ENCODE measurements around the gene PLXNA1. TPM values are rescaled to one million over a fixed set of nuclear protein-coding genes. Genes with fewer than 3 reads are reported as not detected.

Gene PLXNA1
- total RNA-seq, 4 donors from 2014 or later, result 13.2 to 23.9 (median 18.7) TPM

DNA sequence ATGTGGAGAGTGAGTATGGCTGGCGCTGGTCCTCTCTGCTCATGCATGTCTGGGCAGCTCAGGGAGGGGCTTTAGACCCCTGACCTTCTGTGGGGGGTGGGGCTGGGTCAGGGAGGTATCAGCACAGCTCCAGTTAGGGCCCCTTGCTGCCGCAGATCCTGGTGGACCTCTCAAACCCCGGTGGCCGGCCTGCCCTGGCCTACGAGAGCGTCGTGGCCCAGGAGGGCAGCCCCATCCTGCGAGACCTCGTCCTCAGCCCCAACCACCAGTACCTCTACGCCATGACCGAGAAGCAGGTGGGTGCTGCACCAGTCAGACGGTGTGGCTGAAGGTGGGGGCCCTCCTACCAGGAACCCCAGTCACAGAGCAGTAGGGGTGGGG lies 20.2 kb downstream of the PLXNA1 start:
- TF ChIP-seq, protein P1, sequence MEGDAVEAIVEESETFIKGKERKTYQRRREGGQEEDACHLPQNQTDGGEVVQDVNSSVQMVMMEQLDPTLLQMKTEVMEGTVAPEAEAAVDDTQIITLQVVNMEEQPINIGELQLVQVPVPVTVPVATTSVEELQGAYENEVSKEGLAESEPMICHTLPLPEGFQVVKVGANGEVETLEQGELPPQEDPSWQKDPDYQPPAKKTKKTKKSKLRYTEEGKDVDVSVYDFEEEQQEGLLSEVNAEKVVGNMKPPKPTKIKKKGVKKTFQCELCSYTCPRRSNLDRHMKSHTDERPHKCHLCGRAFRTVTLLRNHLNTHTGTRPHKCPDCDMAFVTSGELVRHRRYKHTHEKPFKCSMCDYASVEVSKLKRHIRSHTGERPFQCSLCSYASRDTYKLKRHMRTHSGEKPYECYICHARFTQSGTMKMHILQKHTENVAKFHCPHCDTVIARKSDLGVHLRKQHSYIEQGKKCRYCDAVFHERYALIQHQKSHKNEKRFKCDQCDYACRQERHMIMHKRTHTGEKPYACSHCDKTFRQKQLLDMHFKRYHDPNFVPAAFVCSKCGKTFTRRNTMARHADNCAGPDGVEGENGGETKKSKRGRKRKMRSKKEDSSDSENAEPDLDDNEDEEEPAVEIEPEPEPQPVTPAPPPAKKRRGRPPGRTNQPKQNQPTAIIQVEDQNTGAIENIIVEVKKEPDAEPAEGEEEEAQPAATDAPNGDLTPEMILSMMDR (IDR thresholded peaks at IDR 0.05; ENCODE audit: low read depth), result no peak

DNA sequence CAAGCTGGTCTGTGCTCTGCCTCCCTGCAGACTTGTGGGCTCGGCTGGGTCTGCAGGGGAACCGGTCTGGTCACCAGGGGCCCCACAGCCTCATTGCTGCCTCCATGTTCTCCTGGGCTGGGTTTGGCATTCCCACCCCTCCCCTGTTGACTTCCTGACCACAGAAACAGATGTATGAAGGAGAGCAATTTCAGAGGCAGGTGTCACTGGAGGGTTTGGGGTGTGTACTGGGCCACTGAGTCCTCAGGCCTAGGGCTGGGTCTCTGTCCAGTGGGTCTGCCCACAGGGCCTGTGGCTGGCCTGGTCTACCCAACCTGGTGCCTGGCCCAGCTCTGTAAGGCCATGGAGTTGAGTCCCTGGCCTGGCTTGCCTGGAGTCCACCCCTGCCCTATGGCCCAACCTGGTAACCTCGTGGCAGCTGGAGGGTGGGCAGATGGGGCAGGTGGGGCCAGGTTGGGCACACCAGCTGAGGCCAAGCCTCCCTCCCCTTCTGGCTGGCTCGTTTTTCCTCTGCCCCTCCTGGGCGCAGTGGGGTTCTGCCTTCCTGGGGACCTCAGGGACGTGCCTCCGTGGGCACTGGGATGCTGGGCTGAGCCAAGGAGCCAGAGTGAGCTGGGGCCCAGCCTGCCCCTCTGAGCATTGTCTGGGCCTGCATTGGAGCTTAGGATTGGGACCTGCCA lies 20.8 kb downstream of the PLXNA1 start:
- TF ChIP-seq, protein P1 (IDR thresholded peaks at IDR 0.05; ENCODE audit: low read depth), result no peak

DNA sequence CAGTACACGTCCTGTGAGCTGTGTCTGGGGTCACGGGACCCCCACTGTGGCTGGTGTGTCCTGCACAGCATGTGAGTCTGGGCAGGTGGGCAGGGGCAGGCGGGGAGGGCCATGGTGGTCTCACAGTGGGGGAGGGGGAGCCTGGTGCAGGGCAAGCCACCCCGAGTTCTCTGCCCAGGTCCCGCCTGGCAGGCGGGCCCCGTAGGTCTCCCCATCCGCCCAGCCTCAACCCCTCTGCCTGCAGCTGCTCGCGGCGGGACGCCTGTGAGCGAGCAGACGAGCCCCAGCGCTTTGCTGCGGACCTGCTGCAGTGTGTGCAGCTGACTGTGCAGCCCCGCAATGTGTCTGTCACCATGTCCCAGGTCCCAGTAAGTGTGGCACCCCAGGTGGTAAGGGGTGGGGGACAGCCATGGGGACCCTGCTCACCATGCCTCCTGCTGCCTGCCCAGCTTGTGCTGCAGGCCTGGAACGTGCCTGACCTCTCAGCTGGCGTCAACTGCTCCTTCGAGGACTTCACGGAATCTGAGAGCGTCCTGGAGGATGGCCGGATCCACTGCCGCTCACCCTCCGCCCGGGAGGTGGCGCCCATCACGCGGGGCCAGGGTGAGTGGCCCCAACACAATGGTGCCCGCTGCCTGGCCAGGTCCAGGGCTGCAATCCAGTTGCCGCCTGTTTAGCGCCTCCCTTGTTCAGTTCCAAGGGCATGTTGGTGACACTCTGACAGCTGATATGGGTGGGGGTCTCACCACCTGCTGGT lies 21.9 kb downstream of the PLXNA1 start:
- TF ChIP-seq, protein P1 (IDR thresholded peaks at IDR 0.05; ENCODE audit: low read depth), result no peak

DNA sequence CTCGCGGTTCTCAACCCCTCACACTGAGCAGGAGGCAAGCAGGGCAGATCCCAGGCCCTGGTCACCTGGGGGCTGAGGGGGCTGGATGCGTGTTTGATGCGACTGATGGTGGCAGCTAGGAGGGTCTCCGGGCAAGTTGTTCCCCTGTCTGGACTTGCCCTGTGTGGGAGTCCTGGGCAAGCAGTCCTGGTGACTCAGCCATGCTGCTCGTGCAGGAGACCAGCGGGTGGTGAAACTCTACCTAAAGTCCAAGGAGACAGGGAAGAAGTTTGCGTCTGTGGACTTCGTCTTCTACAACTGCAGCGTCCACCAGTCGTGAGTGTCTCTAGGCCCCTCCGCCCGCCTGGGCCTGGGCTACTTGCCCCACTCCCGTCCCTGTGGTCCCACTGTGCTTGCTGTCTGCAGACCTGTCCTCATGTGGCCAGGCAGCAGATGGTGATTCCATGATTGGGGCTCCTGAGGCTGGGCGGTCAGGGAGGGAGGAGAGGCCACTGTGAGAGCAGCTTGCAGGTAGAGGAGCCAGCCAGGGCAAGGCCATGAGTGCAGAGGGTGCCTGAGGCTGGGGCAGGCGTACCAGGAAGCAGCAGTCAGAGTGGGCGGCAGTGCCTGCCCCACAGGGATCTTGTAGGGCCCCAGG lies 23.1 kb downstream of the PLXNA1 start:
- TF ChIP-seq, protein P1 (IDR thresholded peaks at IDR 0.05; ENCODE audit: low read depth), result no peak

DNA sequence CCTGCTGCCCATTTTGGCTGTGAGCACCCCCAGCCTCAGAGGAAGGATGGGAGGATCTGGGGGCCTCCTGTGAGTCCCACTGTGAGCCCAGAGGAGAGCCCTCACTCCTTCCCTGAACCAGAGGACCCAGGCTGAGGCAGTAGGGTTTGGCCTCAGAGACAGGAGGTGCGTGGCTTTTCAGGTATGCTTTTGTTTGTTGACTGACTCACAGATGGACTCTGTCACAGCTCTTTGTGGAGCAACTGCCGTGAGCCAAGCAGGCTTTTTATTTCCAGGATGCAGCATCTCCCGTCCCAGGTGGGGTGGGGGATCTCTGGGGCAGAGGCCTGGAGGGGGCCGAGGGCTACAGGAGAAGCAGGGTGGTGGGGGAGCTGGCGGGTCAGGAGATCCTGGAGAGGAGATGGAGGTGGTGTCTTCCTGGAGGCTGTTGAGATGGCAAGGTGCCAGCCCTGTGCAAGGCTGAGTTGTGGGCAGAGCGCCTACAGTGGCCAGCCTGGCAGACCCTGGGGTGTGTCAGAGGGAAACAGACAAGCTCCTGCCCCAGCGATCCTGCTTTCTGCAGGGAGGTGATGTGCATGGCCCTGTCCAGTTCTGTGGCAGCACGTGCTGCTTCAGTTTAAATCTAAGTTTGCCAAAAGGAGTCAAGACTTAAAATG lies 24.0 kb downstream of the PLXNA1 start:
- TF ChIP-seq, protein P1 (IDR thresholded peaks at IDR 0.05; ENCODE audit: low read depth), result no peak

DNA sequence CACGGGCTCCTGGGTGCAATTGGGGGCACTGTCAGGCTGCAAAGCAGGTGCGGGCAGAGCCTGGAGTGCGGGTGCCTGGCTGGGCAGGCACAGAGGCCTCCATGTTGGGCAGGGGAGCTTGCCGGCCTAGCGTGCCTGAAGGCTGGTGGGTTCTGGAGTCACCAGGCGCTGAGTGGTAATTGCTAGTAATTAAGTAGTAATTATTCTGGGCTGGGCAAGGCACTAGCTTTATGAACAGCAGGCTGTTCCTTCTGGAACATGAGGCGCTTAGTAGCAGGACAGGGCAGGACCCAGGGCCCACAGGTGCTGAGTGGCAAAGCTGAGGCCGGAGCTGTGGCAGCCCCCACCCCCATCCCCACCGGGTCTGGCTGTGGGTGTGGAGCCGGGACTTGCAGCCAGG lies 25.3 kb downstream of the PLXNA1 start:
- TF ChIP-seq, protein P1 (IDR thresholded peaks at IDR 0.05; ENCODE audit: low read depth), result no peak

DNA sequence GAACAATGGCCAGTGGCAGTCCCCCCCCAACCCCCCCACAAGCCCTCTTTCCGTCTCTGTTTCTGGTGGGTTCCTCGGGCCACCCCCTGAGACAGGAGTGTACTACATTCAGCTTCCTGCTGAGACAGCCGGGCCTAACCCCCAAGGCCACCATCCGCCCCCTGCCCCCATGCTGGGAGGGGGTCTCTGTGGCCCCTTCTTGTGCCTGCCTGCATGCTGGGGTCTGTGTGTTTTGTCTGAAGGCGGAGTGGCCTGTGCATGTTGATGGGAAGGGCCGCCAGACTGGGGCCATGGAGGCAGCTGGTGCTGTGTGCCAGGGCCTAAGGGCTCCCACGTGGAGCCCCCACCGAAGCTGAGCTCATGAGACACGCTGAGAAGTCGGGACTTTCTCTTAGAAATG lies 26.6 kb downstream of the PLXNA1 start:
- TF ChIP-seq, protein P1 (IDR thresholded peaks at IDR 0.05; ENCODE audit: low read depth), result no peak
